Chondrocyte (in vitro differentiated cells): ENCODE measurements around the gene KYAT1. TPM values are rescaled to one million over a fixed set of nuclear protein-coding genes. Genes with fewer than 3 reads are reported as not detected.

Experiments
- DNase-seq: peaks from one replicate; pipeline ENCODE4 v3.0.0; 2021; ENCODE audit warnings: mixed read lengths, low spot score
- H3K27ac Mint-ChIP-seq: one replicate; pipeline ENCODE4 v1.8.0; 2021; ENCODE audit warnings: mild to moderate bottlenecking, moderate library complexity, mixed read lengths; ENCODE audit not compliant: unreplicated experiment
- H3K27me3 Mint-ChIP-seq: 2 replicates; pipeline ENCODE4 v1.8.0; 2021; ENCODE audit warnings: low read depth, mixed read lengths
- H3K36me3 Mint-ChIP-seq: 2 replicates; pipeline ENCODE4 v1.8.0; 2021; ENCODE audit warnings: low read depth, mixed read lengths
- H3K4me1 Mint-ChIP-seq: 2 replicates; pipeline ENCODE4 v1.8.0; 2021; ENCODE audit warnings: low read depth, mild to moderate bottlenecking, mixed read lengths
- H3K4me3 Mint-ChIP-seq: one replicate; pipeline ENCODE4 v1.8.0; 2021; ENCODE audit warnings: mild to moderate bottlenecking, moderate library complexity, mixed read lengths; ENCODE audit not compliant: unreplicated experiment
- H3K9me3 Mint-ChIP-seq: 2 replicates; pipeline ENCODE4 v1.8.0; 2021; ENCODE audit warnings: low read depth, mixed read lengths
- total RNA-seq: library from RNA; stranded (reverse); gene quantifications from 3 replicates; pipeline ENCODE4 v1.2.1, GENCODE V29; 2021
- TF ChIP-seq, protein P1 (sequence below): fragments of 200-600 bp; sonication (generic); IDR thresholded peaks from 2 replicates; pipeline ENCODE4 v1.5.0; 2021; ENCODE audit warnings: antibody characterized with exemption, mild to moderate bottlenecking, moderate library complexity

The KYAT1 gene
- total RNA-seq, 1 donor from 2014 or later, result 3.6 TPM

DNA sequence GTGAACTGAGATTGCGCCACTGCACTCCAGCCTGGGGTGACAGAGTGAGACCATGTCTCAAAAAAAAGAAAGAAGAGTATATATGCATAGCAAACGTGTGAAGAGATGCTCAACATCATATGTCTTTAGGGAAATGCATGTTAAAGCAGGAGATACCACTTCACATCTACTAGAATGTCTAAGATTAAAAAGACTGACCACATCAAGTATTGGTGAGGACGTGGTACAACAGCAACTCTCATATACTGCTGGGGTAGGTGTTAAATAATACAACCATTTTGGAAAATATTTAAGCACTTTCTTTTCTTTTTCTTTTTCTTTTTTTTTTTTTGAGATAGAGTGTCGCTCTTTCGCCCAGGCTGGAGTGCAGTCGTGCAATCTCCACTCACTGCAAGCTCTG lies 96.3 kb downstream of the KYAT1 start:
- no peak overlapping the region for H3K4me3 Mint-ChIP-seq
- H3K4me1 Mint-ChIP-seq, result peaks cover 25% of the 10 kb centered on the region

More for the DNA sequence above, 96.3 kb downstream of the KYAT1 start:
- no peaks in the 10 kb centered on the region for H3K36me3 Mint-ChIP-seq
- H3K27ac Mint-ChIP-seq, result no peak overlapping the region
- H3K27me3 Mint-ChIP-seq, result no peaks in the 10 kb centered on the region
- peaks cover 4% of the 10 kb centered on the region for H3K9me3 Mint-ChIP-seq
- TF ChIP-seq, protein P1, sequence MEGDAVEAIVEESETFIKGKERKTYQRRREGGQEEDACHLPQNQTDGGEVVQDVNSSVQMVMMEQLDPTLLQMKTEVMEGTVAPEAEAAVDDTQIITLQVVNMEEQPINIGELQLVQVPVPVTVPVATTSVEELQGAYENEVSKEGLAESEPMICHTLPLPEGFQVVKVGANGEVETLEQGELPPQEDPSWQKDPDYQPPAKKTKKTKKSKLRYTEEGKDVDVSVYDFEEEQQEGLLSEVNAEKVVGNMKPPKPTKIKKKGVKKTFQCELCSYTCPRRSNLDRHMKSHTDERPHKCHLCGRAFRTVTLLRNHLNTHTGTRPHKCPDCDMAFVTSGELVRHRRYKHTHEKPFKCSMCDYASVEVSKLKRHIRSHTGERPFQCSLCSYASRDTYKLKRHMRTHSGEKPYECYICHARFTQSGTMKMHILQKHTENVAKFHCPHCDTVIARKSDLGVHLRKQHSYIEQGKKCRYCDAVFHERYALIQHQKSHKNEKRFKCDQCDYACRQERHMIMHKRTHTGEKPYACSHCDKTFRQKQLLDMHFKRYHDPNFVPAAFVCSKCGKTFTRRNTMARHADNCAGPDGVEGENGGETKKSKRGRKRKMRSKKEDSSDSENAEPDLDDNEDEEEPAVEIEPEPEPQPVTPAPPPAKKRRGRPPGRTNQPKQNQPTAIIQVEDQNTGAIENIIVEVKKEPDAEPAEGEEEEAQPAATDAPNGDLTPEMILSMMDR, result no peak
- no peak for DNase-seq

Other genes starting within 250 kb of the KYAT1 start
- gene DYNC2I2, start 225.1 kb downstream of the KYAT1 start, total RNA-seq, result 23.4 to 41.0 TPM (median 24.0 TPM) in 3 replicates
- gene SET, start 192.7 kb downstream of the KYAT1 start, total RNA-seq, result 235 to 266 TPM (median 255 TPM) in 3 replicates
- 3.1 to 4.2 TPM (median 4.2 TPM) in 3 replicates for gene PKN3, start 179.4 kb downstream of the KYAT1 start, total RNA-seq
- 23.6 to 24.7 TPM (median 24.3 TPM) in 3 replicates for gene ZDHHC12, start 157.8 kb downstream of the KYAT1 start, total RNA-seq
- gene ZER1, start 110.0 kb downstream of the KYAT1 start, total RNA-seq, result 33.0 to 42.7 TPM (median 33.8 TPM) in 3 replicates
- 23.5 to 32.1 TPM (median 26.5 TPM) in 3 replicates for gene TBC1D13, start 94.7 kb downstream of the KYAT1 start, total RNA-seq
- gene ENDOG, start 63.5 kb downstream of the KYAT1 start, total RNA-seq, result 22.3 to 24.6 TPM (median 23.1 TPM) in 3 replicates
- gene SPOUT1, start 52.2 kb downstream of the KYAT1 start, total RNA-seq, result 25.6 to 27.6 TPM (median 26.3 TPM) in 3 replicates
- 36.9 to 58.9 TPM (median 55.0 TPM) in 3 replicates for gene LRRC8A, start 183 bp upstream of the KYAT1 start, total RNA-seq
- gene PHYHD1, start 39.0 kb upstream of the KYAT1 start, total RNA-seq, result 2.8 to 4.4 TPM (median 3.4 TPM) in 3 replicates
- gene DOLK, start 65.7 kb upstream of the KYAT1 start, total RNA-seq, result 21.5 to 24.7 TPM (median 22.2 TPM) in 3 replicates
- gene NUP188, start 65.7 kb upstream of the KYAT1 start, total RNA-seq, result 36.0 to 51.8 TPM (median 38.2 TPM) in 3 replicates
- gene SH3GLB2, start 146.4 kb upstream of the KYAT1 start, total RNA-seq, result 57.8 to 66.4 TPM (median 62.2 TPM) in 3 replicates
- 19.7 to 26.7 TPM (median 22.0 TPM) in 3 replicates for gene MIGA2, start 154.7 kb upstream of the KYAT1 start, total RNA-seq
- gene DOLPP1, start 199.2 kb upstream of the KYAT1 start, total RNA-seq, result 12.3 to 22.5 TPM (median 16.4 TPM) in 3 replicates
- gene CRAT, start 228.8 kb upstream of the KYAT1 start, total RNA-seq, result 43.9 to 49.0 TPM (median 45.2 TPM) in 3 replicates
- gene PTPA, start 229.5 kb upstream of the KYAT1 start, total RNA-seq, result 133 to 143 TPM (median 143 TPM) in 3 replicates